Stimulated activated CD8-positive, alpha-beta memory T cell treated with anti-CD3 and anti-CD28 coated beads, Interleukin-7, amount 100 ng/mL, for 24 hours (primary cell): ENCODE results near the gene SOX1.

ENCODE experiments used
- DNase-seq: peaks from one replicate; pipeline ENCODE4 v3.0.0-alpha.2; 2020; ENCODE audit warnings: low read depth

Gene SOX1

GRCh38 chr13:112106478-112107141 lies 39.7 kb downstream of the SOX1 start:
- DNase-seq: no peak

- no peak for DNase-seq
These were observed 40.3 kb downstream of the SOX1 start for GRCh38 chr13:112107289-112107688.

GRCh38 chr13:112110479-112110878 lies 43.5 kb downstream of the SOX1 start:
- no peak for DNase-seq

GRCh38 chr13:112111239-112111857 lies 44.4 kb downstream of the SOX1 start:
- no peak for DNase-seq

- no peak for DNase-seq
These were observed 45.8 kb downstream of the SOX1 start for GRCh38 chr13:112112534-112113276.

- no peak for DNase-seq
These were observed 46.4 kb downstream of the SOX1 start for GRCh38 chr13:112113348-112113747.

- no peak for DNase-seq
These were observed 46.9 kb downstream of the SOX1 start for GRCh38 chr13:112113851-112114250.

- DNase-seq: no peak
These were observed 47.4 kb downstream of the SOX1 start for GRCh38 chr13:112114391-112114790.

GRCh38 chr13:112115403-112116091 lies 48.6 kb downstream of the SOX1 start:
- no peak for DNase-seq

- DNase-seq: no peak
These were observed 49.4 kb downstream of the SOX1 start for GRCh38 chr13:112116187-112116950.

GRCh38 chr13:112117258-112117954 lies 50.5 kb downstream of the SOX1 start:
- DNase-seq: no peak

- no peak for DNase-seq
These were observed 51.0 kb downstream of the SOX1 start for GRCh38 chr13:112117955-112118302.

GRCh38 chr13:112118451-112119064 lies 51.6 kb downstream of the SOX1 start:
- no peak for DNase-seq

GRCh38 chr13:112119192-112120030 lies 52.5 kb downstream of the SOX1 start:
- DNase-seq: no peak

GRCh38 chr13:112120031-112120373 lies 53.1 kb downstream of the SOX1 start:
- DNase-seq: no peak
